ENCODE results near the gene CASQ2. TPM values are rescaled to one million over a fixed set of nuclear protein-coding genes. Genes with fewer than 3 reads are reported as not detected.

The CASQ2 gene
- total RNA-seq, 5 donors from 2014 or later (not counting 1 experiment from before 2014, with no cell fraction given): not detected

DNA sequence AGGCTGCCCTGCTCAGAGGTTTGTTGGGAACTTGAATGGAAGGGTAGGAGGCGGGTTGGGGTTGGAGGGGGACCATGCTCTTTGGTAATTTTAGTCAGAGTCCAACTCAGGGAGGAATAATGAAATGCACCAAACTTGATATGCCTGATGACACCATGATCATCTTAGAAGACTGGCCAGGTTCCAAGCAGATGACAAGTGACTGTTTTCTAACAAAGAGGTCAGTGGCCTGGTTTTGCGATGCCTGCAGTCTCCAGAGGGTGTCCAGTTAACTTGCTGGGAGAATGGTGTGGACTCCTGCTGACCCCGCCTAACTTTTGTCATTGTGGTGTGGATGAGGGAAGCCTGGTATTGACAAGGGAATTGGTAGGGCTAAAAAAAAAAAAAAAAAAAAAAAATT lies 114.4 kb downstream of the CASQ2 start:
- H3K9me3 ChIP-seq: no peaks in the 10 kb centered on the region
- Mint-ChIP-seq H3K36me3 (no peaks in the 10 kb centered on the region), H3K27ac (no peak overlapping the region), H3K9me3 (no peaks in the 10 kb centered on the region), H3K27me3 (peaks cover 0 to 2% of the 10 kb centered on the region in 2 donors), H3K4me1 (peaks cover 2 to 8% (median 4%) of the 10 kb centered on the region in 3 donors), H3K4me3 (no peak overlapping the region)
- POLR2A ChIA-PET: no interaction called here
- no peaks in the 10 kb centered on the region for H3K36me3 ChIP-seq (ENCODE audit: control insufficient read depth in 2 of 2, extremely low read depth in 1 of 2, insufficient read depth in 1 of 2, low read length in 1 of 2)
- no peak overlapping the region for H3K27ac ChIP-seq (ENCODE audit: low read length)
- H3K4me1 ChIP-seq (ENCODE audit: control insufficient read depth in 1 of 2, extremely low read depth in 1 of 2, insufficient read depth in 2 of 2, low read length in 2 of 2): no peaks in the 10 kb centered on the region
- CTCF ChIA-PET: interaction anchor here in 1 of 2 donors (1.2 kb wide), 1 partner anchor 52 kb away, joined by 3 read pairs; no protein-coding TSS in a partner anchor
- H3K4me3 ChIP-seq (ENCODE audit: control insufficient read depth in 1 of 2, extremely low read depth in 1 of 2, low read length in 1 of 2): no peak overlapping the region
- DNase-seq (no peak), ATAC-seq (replicated peaks in 1 of 4) (no peak)
- H3K27me3 ChIP-seq (replicated peaks in 1 of 2; ENCODE audit: control insufficient read depth in 2 of 2, extremely low read depth in 1 of 2, insufficient read depth in 2 of 2, low read length in 1 of 2): no peaks in the 10 kb centered on the region
- 100% methylated on average over 2 of the region's 3 CpGs for WGBS (ENCODE audit: insufficient coverage)

- Mint-ChIP-seq H3K36me3 (no peaks in the 10 kb centered on the region), H3K9me3 (no peaks in the 10 kb centered on the region), H3K4me1 (peaks cover 2 to 8% (median 4%) of the 10 kb centered on the region in 3 donors), H3K27me3 (peaks cover 0 to 2% of the 10 kb centered on the region in 2 donors), H3K27ac (no peak overlapping the region), H3K4me3 (no peak overlapping the region)
- ATAC-seq (replicated peaks in 1 of 4) (no peak), DNase-seq (no peak)
- H3K9me3 ChIP-seq: no peaks in the 10 kb centered on the region
- ChIA-PET POLR2A (no interaction called here), CTCF (no interaction called here)
- no peak overlapping the region for H3K4me3 ChIP-seq (ENCODE audit: control insufficient read depth in 1 of 2, extremely low read depth in 1 of 2, low read length in 1 of 2)
- no peak overlapping the region for H3K27ac ChIP-seq (ENCODE audit: low read length)
- peaks cover 8 to 16% of the 10 kb centered on the region in 2 experiments for H3K4me1 ChIP-seq (ENCODE audit: control insufficient read depth in 1 of 2, extremely low read depth in 1 of 2, insufficient read depth in 2 of 2, low read length in 2 of 2)
- H3K36me3 ChIP-seq (ENCODE audit: control insufficient read depth in 2 of 2, extremely low read depth in 1 of 2, insufficient read depth in 1 of 2, low read length in 1 of 2): no peaks in the 10 kb centered on the region
- H3K27me3 ChIP-seq (replicated peaks in 1 of 2; ENCODE audit: control insufficient read depth in 2 of 2, extremely low read depth in 1 of 2, insufficient read depth in 2 of 2, low read length in 1 of 2): no peaks in the 10 kb centered on the region
- WGBS (ENCODE audit: insufficient coverage): no CpG with 5 or more reads among the region's 2 CpGs
Observed at GRCh38 chr1:115652236-115652788, 116.2 kb downstream of the CASQ2 start.

GRCh38 chr1:115651391-115651790 lies 117.1 kb downstream of the CASQ2 start:
- peaks cover 2 to 8% (median 2%) of the 10 kb centered on the region in 3 donors for H3K4me1 Mint-ChIP-seq
- H3K36me3 Mint-ChIP-seq: no peaks in the 10 kb centered on the region
- Histone ChIP-seq H3K27ac (ENCODE audit: low read length) (no peak overlapping the region), H3K4me3 (ENCODE audit: control insufficient read depth in 1 of 2, extremely low read depth in 1 of 2, low read length in 1 of 2) (no peak overlapping the region), H3K4me1 (ENCODE audit: control insufficient read depth in 1 of 2, extremely low read depth in 1 of 2, insufficient read depth in 2 of 2, low read length in 2 of 2) (peaks cover 8 to 22% of the 10 kb centered on the region in 2 experiments), H3K9me3 (no peaks in the 10 kb centered on the region), H3K36me3 (ENCODE audit: control insufficient read depth in 2 of 2, extremely low read depth in 1 of 2, insufficient read depth in 1 of 2, low read length in 1 of 2) (no peaks in the 10 kb centered on the region), H3K27me3 (replicated peaks in 1 of 2; ENCODE audit: control insufficient read depth in 2 of 2, extremely low read depth in 1 of 2, insufficient read depth in 2 of 2, low read length in 1 of 2) (no peaks in the 10 kb centered on the region)
- ChIA-PET POLR2A (no interaction called here), CTCF (no interaction called here)
- ATAC-seq (replicated peaks in 1 of 4): no peak
- no peak overlapping the region for H3K27ac Mint-ChIP-seq
- H3K9me3 Mint-ChIP-seq: no peaks in the 10 kb centered on the region
- WGBS (ENCODE audit: insufficient coverage): 92% methylated on average over 2 of the region's 8 CpGs
- H3K4me3 Mint-ChIP-seq: no peak overlapping the region
- no peak for DNase-seq
- peaks cover 0 to 1% of the 10 kb centered on the region in 2 donors for H3K27me3 Mint-ChIP-seq

DNA sequence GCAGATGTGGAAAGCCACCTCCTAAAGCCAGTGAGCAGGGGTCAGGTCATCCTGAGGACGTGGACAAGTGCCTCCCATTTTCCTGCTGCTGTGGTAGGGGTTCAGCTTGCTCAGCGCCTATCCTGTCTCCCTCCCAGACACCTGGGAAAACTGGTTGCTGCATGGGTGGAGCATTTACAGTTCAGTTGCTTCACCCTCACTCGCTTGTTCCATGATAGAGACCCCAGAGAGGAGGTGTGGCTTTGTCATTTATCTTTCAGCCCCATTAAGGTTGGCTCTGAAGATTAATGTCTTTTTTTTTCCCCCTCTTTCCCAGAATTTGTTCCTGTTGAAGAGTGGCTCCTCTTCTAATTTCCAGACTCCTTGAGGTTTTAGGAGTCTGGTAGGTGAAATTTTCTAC lies 117.6 kb downstream of the CASQ2 start:
- no peak overlapping the region for H3K27ac ChIP-seq (ENCODE audit: low read length)
- peaks cover 8 to 22% of the 10 kb centered on the region in 2 experiments for H3K4me1 ChIP-seq (ENCODE audit: control insufficient read depth in 1 of 2, extremely low read depth in 1 of 2, insufficient read depth in 2 of 2, low read length in 2 of 2)
- CTCF ChIA-PET: no interaction called here
- no peaks in the 10 kb centered on the region for H3K36me3 ChIP-seq (ENCODE audit: control insufficient read depth in 2 of 2, extremely low read depth in 1 of 2, insufficient read depth in 1 of 2, low read length in 1 of 2)
- no peak overlapping the region for H3K4me3 ChIP-seq (ENCODE audit: control insufficient read depth in 1 of 2, extremely low read depth in 1 of 2, low read length in 1 of 2)
- POLR2A ChIA-PET: no interaction called here
- Mint-ChIP-seq H3K9me3 (no peaks in the 10 kb centered on the region), H3K4me3 (no peak overlapping the region), H3K27ac (no peak overlapping the region), H3K27me3 (peaks cover 0 to 1% of the 10 kb centered on the region in 2 donors), H3K4me1 (peaks cover 2 to 8% (median 2%) of the 10 kb centered on the region in 3 donors), H3K36me3 (no peaks in the 10 kb centered on the region)
- WGBS (ENCODE audit: insufficient coverage): no CpG with 5 or more reads among the region's 3 CpGs
- ATAC-seq (replicated peaks in 1 of 4): no peak
- no peaks in the 10 kb centered on the region for H3K9me3 ChIP-seq
- no peak for DNase-seq
- H3K27me3 ChIP-seq (replicated peaks in 1 of 2; ENCODE audit: control insufficient read depth in 2 of 2, extremely low read depth in 1 of 2, insufficient read depth in 2 of 2, low read length in 1 of 2): no peaks in the 10 kb centered on the region

Other genes with a start within 250 kb of the CASQ2 start
- 1 to 10 TPM; 1.7 to 2.5 (median 2.4) TPM for gene VANGL1, start 126.7 kb downstream of the CASQ2 start, total RNA-seq
- gene NHLH2, start 72.4 kb upstream of the CASQ2 start, total RNA-seq: not detected
- 1 to 10 TPM in 1 of 5 donors, under 1 TPM in 4; 0.41 to 1.3 (median 0.73) TPM for gene SLC22A15, start 207.8 kb upstream of the CASQ2 start, total RNA-seq